GM23248 (cell line): ENCODE results near the gene FTCDNL1.

Experiments
- EZH2 ChIP-seq: fragments of 200-600 bp; sonication (generic); IDR thresholded peaks from 2 replicates; pipeline ENCODE4 v1.6.1; 2018; ENCODE audit warnings: antibody characterized with exemption, mild to moderate bottlenecking; ENCODE audit not compliant: insufficient read depth, poor library complexity, severe bottlenecking
- EZH2phosphoT487 ChIP-seq: fragments of 200-600 bp; sonication (generic); IDR thresholded peaks from 2 replicates; pipeline ENCODE4 v1.6.1; 2018; ENCODE audit warnings: antibody characterized with exemption, moderate library complexity, mild to moderate bottlenecking, low read depth; ENCODE audit not compliant: insufficient read depth

- TF ChIP-seq EZH2 (no peak), EZH2phosphoT487 (no peak)
These were observed 73.1 kb downstream of the FTCDNL1 start for GRCh38 chr2:199777916-199778315.
